HepG2 (cell line): ENCODE data around the gene KCNIP3. TPM values are rescaled to one million over a fixed set of nuclear protein-coding genes. Genes with fewer than 3 reads are reported as not detected.

ENCODE experiments used
- BCL3 ChIP-seq: sonication (generic); formaldehyde crosslinking; IDR thresholded peaks from 2 replicates; pipeline ENCODE4 v1.5.1; 2020; ENCODE audit warnings: mild to moderate bottlenecking, missing genetic modification reagents, moderate library complexity
- E2F1 ChIP-seq: sonication (generic); formaldehyde crosslinking; IDR thresholded peaks from 2 replicates; pipeline ENCODE4 v1.5.0; 2020; ENCODE audit warnings: missing genetic modification reagents
- GABPB1 ChIP-seq: IDR thresholded peaks from 2 replicates; pipeline ENCODE4 v1.6.1; 2016; ENCODE audit warnings: mild to moderate bottlenecking, missing genetic modification reagents, moderate library complexity, missing compliant biosample characterization
- HDAC2 ChIP-seq: sonication (generic); formaldehyde crosslinking; IDR thresholded peaks from 2 replicates; pipeline ENCODE4 v1.4.0; 2020; ENCODE audit warnings: missing genetic modification reagents
- KDM1A ChIP-seq: IDR thresholded peaks from 2 replicates; pipeline ENCODE4 v1.6.1; 2016; ENCODE audit warnings: missing compliant biosample characterization
- MAFK ChIP-seq, 2 experiments: IDR thresholded peaks in 1 of 2; conservative IDR thresholded peaks in 1 of 2; 2 replicates each; pipeline ENCODE4 v1.6.1; 2011; ENCODE audit warnings: improper control_type of control experiment in 2 of 2, low read length in 2 of 2
- MLXIP ChIP-seq: sonication (generic); formaldehyde crosslinking; IDR thresholded peaks from 2 replicates; pipeline ENCODE4 v1.9.0; 2021; ENCODE audit warnings: missing genetic modification reagents, borderline replicate concordance
- NFE2 ChIP-seq: sonication (generic); formaldehyde crosslinking; IDR thresholded peaks from 2 replicates; pipeline ENCODE4 v1.4.0; 2020; ENCODE audit warnings: missing genetic modification reagents
- NR2F2 ChIP-seq: IDR thresholded peaks from 2 replicates; pipeline ENCODE4 v1.6.1; 2012; ENCODE audit warnings: low read depth, inconsistent platforms, borderline replicate concordance
- REL ChIP-seq: sonication (generic); formaldehyde crosslinking; conservative IDR thresholded peaks from 2 replicates; pipeline ENCODE4 v1.8.0; 2022; ENCODE audit warnings: mild to moderate bottlenecking, missing genetic modification reagents, moderate library complexity
- TFE3 ChIP-seq: IDR thresholded peaks from 2 replicates; pipeline ENCODE4 v1.6.1; 2016
- YEATS4 ChIP-seq: sonication (generic); formaldehyde crosslinking; IDR thresholded peaks from 2 replicates; pipeline ENCODE4 v1.4.0; 2020; ENCODE audit warnings: missing genetic modification reagents, borderline replicate concordance
- ZFY ChIP-seq: sonication (generic); formaldehyde crosslinking; IDR thresholded peaks from 2 replicates; pipeline ENCODE4 v1.4.0; 2020; ENCODE audit warnings: missing genetic modification reagents
- ZNF12 ChIP-seq: sonication (generic); formaldehyde crosslinking; IDR thresholded peaks from 2 replicates; pipeline ENCODE4 v1.5.0; 2020; ENCODE audit warnings: missing genetic modification reagents
- ZNF264 ChIP-seq: sonication (generic); formaldehyde crosslinking; IDR thresholded peaks from 2 replicates; pipeline ENCODE4 v1.4.0; 2020; ENCODE audit warnings: missing genetic modification reagents
- ZNF44 ChIP-seq: sonication (generic); formaldehyde crosslinking; IDR thresholded peaks from 2 replicates; pipeline ENCODE4 v1.5.1; 2020; ENCODE audit warnings: mild to moderate bottlenecking, missing genetic modification reagents
- ZNF503 ChIP-seq: sonication (generic); formaldehyde crosslinking; IDR thresholded peaks from 2 replicates; pipeline ENCODE4 v1.4.0; 2020; ENCODE audit warnings: missing genetic modification reagents
- ZNF543 ChIP-seq: sonication (generic); formaldehyde crosslinking; IDR thresholded peaks from 2 replicates; pipeline ENCODE4 v1.4.0; 2020; ENCODE audit warnings: mild to moderate bottlenecking, missing genetic modification reagents
- ZNF639 ChIP-seq: conservative IDR thresholded peaks from 2 replicates; pipeline ENCODE4 v1.6.1; 2018; ENCODE audit warnings: missing genetic modification reagents
- polyA plus RNA-seq, 8 experiments: library from polyadenylated mRNA; depleted of rRNA in 3 of 8; stranded (reverse) in 7 of 8; unstranded in 1 of 8; fragments of >200 nt; fragmentation: Illumina TruSeq in 4 of 8; extraction: Trizol in 4 of 8; gene quantifications; 2 replicates each; pipeline versions ENCODE4 v1.2.1 to v1.2.3, GENCODE V29; 2011 to 2016; ENCODE audit warnings: low read depth in 4 of 8, missing spikeins in 1 of 8, mixed read lengths in 1 of 8; ENCODE audit not compliant: insufficient read depth in 1 of 8
- total RNA-seq, 5 experiments: library from RNA; depleted of rRNA; stranded (reverse); fragments of >200 nt; fragmentation: Illumina TruSeq; extraction: Trizol; gene quantifications; 2 replicates each; pipeline ENCODE4 v1.2.3, GENCODE V29; 2016; ENCODE audit warnings: low read depth in 1 of 5

KCNIP3 gene
- total and polyA plus RNA-seq, 2 of the 13 experiments (the other 11 are each of a cell fraction or from before 2014, with no cell fraction given) = not detected

GRCh38 chr2:95390272-95390880 lies 93.2 kb downstream of the KCNIP3 start (continued):
- TF ChIP-seq E2F1 (CRISPR knock-in tag) (no peak), ZNF12 (CRISPR knock-in tag) (peak; percentile 14; the same call in 1 of the 2 replicates), ZNF503 (CRISPR knock-in tag) (0 out of 2 replicates have a peak, but pooled peaks have one; percentile 46), MAFK (conservative IDR thresholded peaks at IDR 0.05 in 1 of 2, IDR thresholded peaks at IDR 0.05 in 1 of 2; ENCODE audit: low read length in 2 of 2) (no peak), HDAC2 (peak; percentile 67), ZNF543 (peak; percentile 69; the same call in 1 of the 2 replicates), NFE2 (CRISPR knock-in tag) (no peak), BCL3 (CRISPR knock-in tag) (peak; percentile 81; the same call in 1 of the 2 replicates), ZNF44 (CRISPR knock-in tag) (0 out of 2 replicates have a peak, but pooled peaks have one; percentile 71), GABPB1 (CRISPR knock-in tag) (peak; percentile 63), MLXIP (CRISPR knock-in tag) (no peak), KDM1A (CRISPR knock-in tag) (peak; percentile 82; the same call in 1 of the 2 replicates), ZNF639 (CRISPR knock-in tag) (no peak), ZFY (CRISPR knock-in tag) (peak; percentile 57), TFE3 (CRISPR knock-in tag) (peak; percentile 86; the same call in 1 of the 2 replicates), YEATS4 (peak; percentile 68; the same call in 1 of the 2 replicates), ZNF264 (CRISPR knock-in tag) (peak; percentile 73; the same call in 1 of the 2 replicates), REL (CRISPR knock-in tag) (no peak), NR2F2 (peak; percentile 84)
